ENCODE data around the gene URAD.
"Not testable (repeated sequence)": the region's sequence is repeated elsewhere in the genome, so short reads cannot be mapped to it uniquely, and the experiment has no call there.

Gene URAD

DNA sequence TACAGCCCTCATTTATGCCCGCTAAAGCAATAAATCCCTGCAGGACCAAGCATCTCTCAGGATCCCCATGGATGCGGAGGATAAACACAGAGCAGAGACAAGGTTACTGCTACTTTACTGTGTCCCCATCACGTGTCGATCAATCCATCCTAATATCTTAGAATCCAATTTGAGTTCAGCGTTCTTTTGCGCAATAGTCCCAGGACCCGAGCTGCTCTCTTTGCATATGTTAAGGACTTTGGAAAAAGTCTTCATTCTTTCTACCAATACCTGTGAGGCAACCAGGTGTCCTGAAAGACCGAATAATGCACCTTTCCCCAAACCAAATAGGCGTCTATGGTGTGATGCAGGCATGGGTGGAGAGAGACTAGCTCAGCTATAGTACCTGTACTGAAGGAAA lies 38.0 kb upstream of the URAD start:
- no peak for DNase-seq
- H3K4me3 ChIP-seq (ENCODE audit: insufficient read depth, low read depth, low read length, poor library complexity, severe bottlenecking) = no peak overlapping the region

DNA sequence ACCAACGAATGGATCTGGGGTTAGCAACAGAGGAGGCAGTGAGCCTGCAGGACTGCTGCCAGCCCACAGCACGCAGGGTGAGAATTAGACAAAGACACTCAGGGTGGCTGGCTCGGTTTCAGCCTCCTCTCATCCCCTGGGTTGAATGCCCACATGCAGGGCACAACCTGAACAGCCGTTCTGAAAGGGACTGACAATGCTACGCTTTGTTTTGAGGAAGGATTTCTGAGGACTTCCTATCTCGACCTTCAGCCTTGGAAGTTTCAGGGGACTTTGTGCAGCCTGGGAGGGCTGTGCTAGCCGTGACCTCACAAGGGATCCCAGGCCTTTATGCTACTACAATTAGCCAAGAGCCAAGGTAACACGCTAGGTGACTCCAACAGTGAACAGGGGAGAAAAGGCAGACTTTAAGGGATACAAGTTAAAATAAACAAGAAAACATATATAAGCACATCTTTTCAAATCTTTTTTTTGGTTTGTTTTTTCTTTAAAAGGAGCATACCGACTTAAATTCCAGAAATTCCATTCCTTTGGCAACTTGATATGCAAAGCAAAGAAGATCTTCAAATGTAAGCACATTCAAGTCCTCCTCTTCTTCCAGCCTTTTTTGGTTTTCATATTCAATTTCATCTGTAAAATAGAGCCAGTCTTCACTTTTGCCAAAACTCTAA lies 34.5 kb upstream of the URAD start:
- H3K27me3 ChIP-seq (replicated peaks; ENCODE audit: control insufficient read depth, insufficient read depth, low read length, poor library complexity, severe bottlenecking) = no peaks in the 10 kb centered on the region
- no peaks in the 10 kb centered on the region for H3K9me3 ChIP-seq (ENCODE audit: control insufficient read depth, low read length)
- DNase-seq = no peak
- H3K4me1 ChIP-seq (ENCODE audit: control insufficient read depth, insufficient read depth, low read length, poor library complexity, severe bottlenecking) = no peaks in the 10 kb centered on the region
- H3K36me3 ChIP-seq (ENCODE audit: control insufficient read depth, insufficient read depth, low read length) = no peaks in the 10 kb centered on the region
- H3K27ac ChIP-seq (ENCODE audit: insufficient read depth, low read length, poor library complexity, severe bottlenecking) = no peak overlapping the region
- no peak overlapping the region for H3K4me3 ChIP-seq (ENCODE audit: insufficient read depth, low read depth, low read length, poor library complexity, severe bottlenecking)

More for the DNA sequence above, 38.0 kb upstream of the URAD start:
- Histone ChIP-seq H3K4me1 (ENCODE audit: control insufficient read depth, insufficient read depth, low read length, poor library complexity, severe bottlenecking) (no peaks in the 10 kb centered on the region), H3K36me3 (ENCODE audit: control insufficient read depth, insufficient read depth, low read length) (no peaks in the 10 kb centered on the region), H3K27me3 (replicated peaks; ENCODE audit: control insufficient read depth, insufficient read depth, low read length, poor library complexity, severe bottlenecking) (no peaks in the 10 kb centered on the region), H3K27ac (ENCODE audit: insufficient read depth, low read length, poor library complexity, severe bottlenecking) (no peak overlapping the region), H3K9me3 (ENCODE audit: control insufficient read depth, low read length) (no peaks in the 10 kb centered on the region)

- Histone ChIP-seq H3K36me3 (ENCODE audit: control insufficient read depth, insufficient read depth, low read length) (no peaks in the 10 kb centered on the region), H3K4me3 (ENCODE audit: insufficient read depth, low read depth, low read length, poor library complexity, severe bottlenecking) (no peak overlapping the region)
Measured at GRCh38 chr13:28014301-28014700, 25.8 kb upstream of the URAD start.

DNA sequence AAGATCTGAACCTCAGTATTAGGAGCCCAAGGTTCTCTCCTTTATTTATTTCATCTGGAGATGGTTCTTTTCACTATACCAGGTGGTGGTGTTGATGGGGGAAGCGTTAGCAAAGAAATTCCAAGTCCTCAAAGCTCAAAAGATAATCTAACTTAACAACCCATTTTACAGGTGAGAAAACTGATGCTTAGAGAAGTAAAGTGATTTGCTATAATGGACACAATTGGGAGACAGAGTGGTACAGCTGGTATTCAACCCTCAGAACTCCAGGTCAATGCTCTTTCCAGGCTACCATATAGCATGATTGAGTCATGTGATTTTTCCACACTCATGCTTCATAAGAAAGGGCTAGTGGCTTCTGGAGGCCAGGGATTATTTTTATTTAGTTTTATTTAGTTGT lies 25.0 kb upstream of the URAD start:
- H3K27me3 ChIP-seq (replicated peaks; ENCODE audit: control insufficient read depth, insufficient read depth, low read length, poor library complexity, severe bottlenecking) = no peaks in the 10 kb centered on the region
- H3K9me3 ChIP-seq (ENCODE audit: control insufficient read depth, low read length) = no peaks in the 10 kb centered on the region
- DNase-seq = no peak
- no peak overlapping the region for H3K4me3 ChIP-seq (ENCODE audit: insufficient read depth, low read depth, low read length, poor library complexity, severe bottlenecking)
- no peak overlapping the region for H3K27ac ChIP-seq (ENCODE audit: insufficient read depth, low read length, poor library complexity, severe bottlenecking)
- H3K36me3 ChIP-seq (ENCODE audit: control insufficient read depth, insufficient read depth, low read length) = no peaks in the 10 kb centered on the region
- no peaks in the 10 kb centered on the region for H3K4me1 ChIP-seq (ENCODE audit: control insufficient read depth, insufficient read depth, low read length, poor library complexity, severe bottlenecking)

More at GRCh38 chr13:28014301-28014700, 25.8 kb upstream of the URAD start:
- no peaks in the 10 kb centered on the region for H3K9me3 ChIP-seq (ENCODE audit: control insufficient read depth, low read length)
- no peak for DNase-seq
- H3K27me3 ChIP-seq (replicated peaks; ENCODE audit: control insufficient read depth, insufficient read depth, low read length, poor library complexity, severe bottlenecking) = no peaks in the 10 kb centered on the region
- no peaks in the 10 kb centered on the region for H3K4me1 ChIP-seq (ENCODE audit: control insufficient read depth, insufficient read depth, low read length, poor library complexity, severe bottlenecking)
- H3K27ac ChIP-seq (ENCODE audit: insufficient read depth, low read length, poor library complexity, severe bottlenecking) = no peak overlapping the region

- Histone ChIP-seq H3K27ac (ENCODE audit: insufficient read depth, low read length, poor library complexity, severe bottlenecking) (no peak overlapping the region), H3K4me1 (ENCODE audit: control insufficient read depth, insufficient read depth, low read length, poor library complexity, severe bottlenecking) (no peaks in the 10 kb centered on the region), H3K27me3 (replicated peaks; ENCODE audit: control insufficient read depth, insufficient read depth, low read length, poor library complexity, severe bottlenecking) (no peaks in the 10 kb centered on the region), H3K9me3 (ENCODE audit: control insufficient read depth, low read length) (no peaks in the 10 kb centered on the region), H3K4me3 (ENCODE audit: insufficient read depth, low read depth, low read length, poor library complexity, severe bottlenecking) (no peak overlapping the region), H3K36me3 (ENCODE audit: control insufficient read depth, insufficient read depth, low read length) (no peaks in the 10 kb centered on the region)
- no peak for DNase-seq
Measured at GRCh38 chr13:28012896-28013295, 24.4 kb upstream of the URAD start.

DNA sequence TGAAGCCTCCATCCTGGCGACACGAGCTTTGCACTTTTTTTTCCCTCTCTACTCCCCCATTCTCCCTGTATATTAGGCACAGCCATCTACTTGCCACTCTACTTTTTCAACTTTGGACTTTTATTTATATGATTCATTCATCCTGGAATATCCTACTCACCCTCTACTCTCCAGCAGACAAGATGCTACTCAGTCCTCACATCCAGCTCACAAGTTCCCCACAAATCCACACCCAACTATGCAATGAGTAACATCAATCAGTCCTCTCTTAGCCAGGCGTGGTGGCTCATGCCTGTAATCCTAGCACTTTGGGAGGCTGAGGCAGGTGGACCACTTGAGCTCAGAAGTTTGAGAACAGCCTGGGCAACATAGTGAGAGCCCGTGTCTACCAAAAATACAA lies 23.9 kb upstream of the URAD start:
- Histone ChIP-seq H3K27ac (ENCODE audit: insufficient read depth, low read length, poor library complexity, severe bottlenecking) (no peak overlapping the region), H3K27me3 (replicated peaks; ENCODE audit: control insufficient read depth, insufficient read depth, low read length, poor library complexity, severe bottlenecking) (no peaks in the 10 kb centered on the region), H3K4me1 (ENCODE audit: control insufficient read depth, insufficient read depth, low read length, poor library complexity, severe bottlenecking) (no peaks in the 10 kb centered on the region), H3K36me3 (ENCODE audit: control insufficient read depth, insufficient read depth, low read length) (no peaks in the 10 kb centered on the region), H3K9me3 (ENCODE audit: control insufficient read depth, low read length) (no peaks in the 10 kb centered on the region), H3K4me3 (ENCODE audit: insufficient read depth, low read depth, low read length, poor library complexity, severe bottlenecking) (no peak overlapping the region)
- no peak for DNase-seq

- no peak overlapping the region for H3K27ac ChIP-seq (ENCODE audit: insufficient read depth, low read length, poor library complexity, severe bottlenecking)
- no peak overlapping the region for H3K4me3 ChIP-seq (ENCODE audit: insufficient read depth, low read depth, low read length, poor library complexity, severe bottlenecking)
- no peaks in the 10 kb centered on the region for H3K36me3 ChIP-seq (ENCODE audit: control insufficient read depth, insufficient read depth, low read length)
- DNase-seq = no peak
- no peaks in the 10 kb centered on the region for H3K4me1 ChIP-seq (ENCODE audit: control insufficient read depth, insufficient read depth, low read length, poor library complexity, severe bottlenecking)
- H3K9me3 ChIP-seq (ENCODE audit: control insufficient read depth, low read length) = no peaks in the 10 kb centered on the region
- H3K27me3 ChIP-seq (replicated peaks; ENCODE audit: control insufficient read depth, insufficient read depth, low read length, poor library complexity, severe bottlenecking) = no peaks in the 10 kb centered on the region
Measured at GRCh38 chr13:28010046-28010445, 21.6 kb upstream of the URAD start.

- H3K36me3 ChIP-seq (ENCODE audit: control insufficient read depth, insufficient read depth, low read length); H3K4me3 ChIP-seq (ENCODE audit: insufficient read depth, low read depth, low read length, poor library complexity, severe bottlenecking); H3K4me1 ChIP-seq (ENCODE audit: control insufficient read depth, insufficient read depth, low read length, poor library complexity, severe bottlenecking); H3K9me3 ChIP-seq (ENCODE audit: control insufficient read depth, low read length); DNase-seq; H3K27me3 ChIP-seq (replicated peaks; ENCODE audit: control insufficient read depth, insufficient read depth, low read length, poor library complexity, severe bottlenecking); H3K27ac ChIP-seq (ENCODE audit: insufficient read depth, low read length, poor library complexity, severe bottlenecking): not testable (repeated sequence)
Measured at GRCh38 chr13:28005016-28005415, 16.5 kb upstream of the URAD start.

GRCh38 chr13:28002886-28003698 lies 14.6 kb upstream of the URAD start:
- H3K36me3 ChIP-seq (ENCODE audit: control insufficient read depth, insufficient read depth, low read length) = no peaks in the 10 kb centered on the region
- no peaks in the 10 kb centered on the region for H3K27me3 ChIP-seq (replicated peaks; ENCODE audit: control insufficient read depth, insufficient read depth, low read length, poor library complexity, severe bottlenecking)
- no peak overlapping the region for H3K4me3 ChIP-seq (ENCODE audit: insufficient read depth, low read depth, low read length, poor library complexity, severe bottlenecking)
- no peak for DNase-seq
- no peaks in the 10 kb centered on the region for H3K9me3 ChIP-seq (ENCODE audit: control insufficient read depth, low read length)
- H3K4me1 ChIP-seq (ENCODE audit: control insufficient read depth, insufficient read depth, low read length, poor library complexity, severe bottlenecking) = no peaks in the 10 kb centered on the region
- no peak overlapping the region for H3K27ac ChIP-seq (ENCODE audit: insufficient read depth, low read length, poor library complexity, severe bottlenecking)

DNA sequence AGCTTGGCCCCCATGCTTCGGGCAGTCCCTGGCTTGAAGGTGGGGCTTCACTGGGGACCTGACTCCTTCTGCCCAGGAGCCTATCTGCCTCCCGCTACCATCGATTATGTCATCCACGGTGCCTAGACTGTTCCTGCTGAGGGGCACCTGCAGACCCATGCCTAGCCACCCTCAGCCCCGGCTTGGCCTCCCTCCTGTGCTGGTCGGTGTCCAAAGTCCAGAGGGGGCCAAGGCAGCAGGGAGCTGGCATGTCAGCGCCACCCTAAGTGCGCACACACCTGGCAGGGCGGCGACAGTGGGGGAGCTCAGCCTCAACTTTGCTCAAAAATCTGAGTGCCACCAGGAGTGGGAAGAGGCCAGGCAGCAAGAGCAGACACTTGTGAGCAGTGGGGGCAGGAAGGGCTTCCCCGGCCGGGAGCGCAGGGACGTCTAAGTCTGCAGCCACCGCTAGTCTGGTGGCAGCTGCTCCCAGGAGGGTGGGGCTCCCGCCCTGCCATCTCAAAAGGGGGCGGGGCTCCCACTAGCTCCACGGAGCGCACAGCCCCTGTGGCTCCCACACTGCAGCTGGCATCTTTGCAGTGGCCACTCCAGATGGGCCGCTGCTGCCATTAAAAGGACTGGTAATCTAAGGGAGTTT lies 13.5 kb upstream of the URAD start:
- DNase-seq = no peak
- no peaks in the 10 kb centered on the region for H3K4me1 ChIP-seq (ENCODE audit: control insufficient read depth, insufficient read depth, low read length, poor library complexity, severe bottlenecking)
- no peak overlapping the region for H3K4me3 ChIP-seq (ENCODE audit: insufficient read depth, low read depth, low read length, poor library complexity, severe bottlenecking)
- H3K27ac ChIP-seq (ENCODE audit: insufficient read depth, low read length, poor library complexity, severe bottlenecking) = no peak overlapping the region
- no peaks in the 10 kb centered on the region for H3K27me3 ChIP-seq (replicated peaks; ENCODE audit: control insufficient read depth, insufficient read depth, low read length, poor library complexity, severe bottlenecking)
- H3K9me3 ChIP-seq (ENCODE audit: control insufficient read depth, low read length) = no peaks in the 10 kb centered on the region
- H3K36me3 ChIP-seq (ENCODE audit: control insufficient read depth, insufficient read depth, low read length) = no peaks in the 10 kb centered on the region

All from effector memory CD4-positive, alpha-beta T cell (primary cell).